Ectodermal cell (in vitro differentiated cells): ENCODE measurements around the gene UNC119.
A peak's percentile ranks its signal among the peaks of the same experiment; 100 is the strongest.

Source experiments
- H3K27ac ChIP-seq: 2 replicates; pipeline ENCODE4 v1.7.0; 2013; ENCODE audit warnings: mild to moderate bottlenecking, low read depth, low read length; ENCODE audit not compliant: insufficient read depth, poor library complexity, severe bottlenecking
- H3K27me3 ChIP-seq: 2 replicates; pipeline ENCODE4 v1.7.0; 2013; ENCODE audit warnings: mild to moderate bottlenecking, low read length; ENCODE audit not compliant: insufficient read depth, control insufficient read depth, poor library complexity, severe bottlenecking
- H3K36me3 ChIP-seq: one replicate; pipeline ENCODE4 v1.7.0; 2013; ENCODE audit warnings: low read length; ENCODE audit not compliant: control insufficient read depth, insufficient read depth
- H3K4me1 ChIP-seq: one replicate; pipeline ENCODE4 v1.7.0; 2013; ENCODE audit warnings: low read length; ENCODE audit not compliant: control insufficient read depth, insufficient read depth
- H3K4me3 ChIP-seq: 2 replicates; pipeline ENCODE4 v1.7.0; 2013; ENCODE audit warnings: low read depth, low read length, control low read depth; ENCODE audit not compliant: insufficient read depth
- H3K9me3 ChIP-seq: 2 replicates; pipeline ENCODE4 v1.7.0; 2013; ENCODE audit warnings: mild to moderate bottlenecking, low read length, moderate library complexity; ENCODE audit not compliant: control insufficient read depth
- WGBS, 2 experiments: methylation state at CpG; one replicate each; pipeline ENCODE4 v1.1.7; 2013; ENCODE audit warnings: missing lambda C conversion rate in 2 of 2; 5-methylcytosine and 5-hydroxymethylcytosine counted together

Gene UNC119

GRCh38 chr17:28573040-28573380 is 20.6 kb upstream of the UNC119 start:
- no peaks in the 10 kb centered on the region for H3K4me1 ChIP-seq
- no peak overlapping the region for H3K4me3 ChIP-seq
- no peak overlapping the region for H3K27ac ChIP-seq
- peaks cover 8% of the 10 kb centered on the region for H3K36me3 ChIP-seq
- H3K9me3 ChIP-seq, result no peaks in the 10 kb centered on the region
- peaks cover 27% of the 10 kb centered on the region for H3K27me3 ChIP-seq

- no peak overlapping the region for H3K27ac ChIP-seq
- 75 to 86% methylated on average over 5 of the region's 5 CpGs for WGBS, 2 experiments
- no peak overlapping the region for H3K4me3 ChIP-seq
These were observed 20.0 kb upstream of the UNC119 start for GRCh38 chr17:28572259-28573039.

GRCh38 chr17:28571361-28572122 is 19.1 kb upstream of the UNC119 start, which contains the start of gene PIGS:
Gene PIGS, minus strand, starts transcription at chr17:28571524. Its CDS starts 28 bp downstream, at chr17:28571496.
- no peaks in the 10 kb centered on the region for H3K36me3 ChIP-seq
- H3K4me3 ChIP-seq, result peak within 1 kb of the TSS; percentile 96
- H3K9me3 ChIP-seq, result no peaks in the 10 kb centered on the region
- WGBS, 2 experiments, result 2% methylated on average over 49 of the region's 49 CpGs
- no peaks in the 10 kb centered on the region for H3K4me1 ChIP-seq
- H3K27me3 ChIP-seq, result peaks cover 27% of the 10 kb centered on the region
- H3K27ac ChIP-seq, result no peak within 1 kb of the TSS

More at GRCh38 chr17:28572259-28573039, 20.0 kb upstream of the UNC119 start:
- Histone ChIP-seq H3K9me3 (no peaks in the 10 kb centered on the region), H3K4me1 (no peaks in the 10 kb centered on the region), H3K27me3 (peaks cover 27% of the 10 kb centered on the region), H3K36me3 (peaks cover 3% of the 10 kb centered on the region)

GRCh38 chr17:28570716-28571360 is 18.4 kb upstream of the UNC119 start:
- WGBS, 2 experiments, result 1 to 2% methylated on average over 39 of the region's 39 CpGs
- no peaks in the 10 kb centered on the region for H3K36me3 ChIP-seq
- H3K27ac ChIP-seq, result no peak overlapping the region
- peaks cover 23% of the 10 kb centered on the region for H3K27me3 ChIP-seq
- no peaks in the 10 kb centered on the region for H3K4me1 ChIP-seq
- peak overlapping the region; percentile 96 for H3K4me3 ChIP-seq
- no peaks in the 10 kb centered on the region for H3K9me3 ChIP-seq

GRCh38 chr17:28569446-28569845 is 17.0 kb upstream of the UNC119 start:
- Histone ChIP-seq H3K27me3 (peaks cover 18% of the 10 kb centered on the region), H3K4me3 (no peak overlapping the region), H3K9me3 (no peaks in the 10 kb centered on the region), H3K27ac (no peak overlapping the region), H3K36me3 (no peaks in the 10 kb centered on the region), H3K4me1 (no peaks in the 10 kb centered on the region)
- 100% methylated on average over 1 of the region's 1 CpG for WGBS, 2 experiments

GRCh38 chr17:28567604-28568003 is 15.2 kb upstream of the UNC119 start:
- 90 to 94% methylated on average over 3 of the region's 3 CpGs for WGBS, 2 experiments
- no peak overlapping the region for H3K27ac ChIP-seq
- H3K27me3 ChIP-seq, result peaks cover 9% of the 10 kb centered on the region
- peaks cover 9% of the 10 kb centered on the region for H3K36me3 ChIP-seq
- no peaks in the 10 kb centered on the region for H3K4me1 ChIP-seq
- no peaks in the 10 kb centered on the region for H3K9me3 ChIP-seq
- H3K4me3 ChIP-seq, result no peak overlapping the region

- no peak overlapping the region for H3K4me3 ChIP-seq
- WGBS, 2 experiments, result 93 to 97% methylated on average over 3 of the region's 3 CpGs
- H3K36me3 ChIP-seq, result peaks cover 21% of the 10 kb centered on the region
- H3K27ac ChIP-seq, result no peak overlapping the region
- H3K9me3 ChIP-seq, result no peaks in the 10 kb centered on the region
- no peaks in the 10 kb centered on the region for H3K27me3 ChIP-seq
- no peaks in the 10 kb centered on the region for H3K4me1 ChIP-seq
These were observed 11.1 kb upstream of the UNC119 start for GRCh38 chr17:28563475-28563874.

GRCh38 chr17:28555022-28555421 is 2.6 kb upstream of the UNC119 start:
- 94 to 96% methylated on average over 3 of the region's 3 CpGs for WGBS, 2 experiments
- peaks cover 29% of the 10 kb centered on the region for H3K36me3 ChIP-seq
- no peaks in the 10 kb centered on the region for H3K27me3 ChIP-seq
- no peak overlapping the region for H3K27ac ChIP-seq
- peaks cover 8% of the 10 kb centered on the region for H3K4me1 ChIP-seq
- H3K4me3 ChIP-seq, result no peak overlapping the region
- H3K9me3 ChIP-seq, result no peaks in the 10 kb centered on the region

GRCh38 chr17:28554565-28554964 is 2.1 kb upstream of the UNC119 start:
- Histone ChIP-seq H3K27ac (no peak overlapping the region), H3K9me3 (no peaks in the 10 kb centered on the region), H3K4me3 (no peak overlapping the region), H3K27me3 (no peaks in the 10 kb centered on the region), H3K4me1 (peaks cover 13% of the 10 kb centered on the region), H3K36me3 (peaks cover 24% of the 10 kb centered on the region)
- WGBS, 2 experiments, result 92 to 95% methylated on average over 6 of the region's 6 CpGs

- Histone ChIP-seq H3K9me3 (no peaks in the 10 kb centered on the region), H3K27ac (no peak overlapping the region), H3K27me3 (no peaks in the 10 kb centered on the region), H3K36me3 (peaks cover 24% of the 10 kb centered on the region), H3K4me3 (no peak overlapping the region), H3K4me1 (peaks cover 17% of the 10 kb centered on the region)
- 75 to 81% methylated on average over 5 of the region's 5 CpGs for WGBS, 2 experiments
These were observed 629 bp upstream of the UNC119 start for GRCh38 chr17:28553000-28553505.
